Activated CD8-positive, alpha-beta T cell treated with anti-CD3 and anti-CD28 coated beads for 36 hours (primary cell): ENCODE results near the gene ATXN1. TPM values are rescaled to one million over a fixed set of nuclear protein-coding genes. Genes with fewer than 3 reads are reported as not detected.

Experiments
- ATAC-seq: fragments of 200-7000 bp; cut with Tn5 transposase; one replicate; pipeline ENCODE4 v1.10.0; 2021; ENCODE audit warnings: mild to moderate bottlenecking, moderate library complexity
- CTCF ChIA-PET: fragments of 350-600 bp; sonication (Branson Sonifier 250); formaldehyde crosslinking; loops from one replicate; lab custom pipeline; 2021; ENCODE audit warnings: antibody characterized with exemption; lab: Charles Lee
- POLR2A ChIA-PET: fragments of 350-600 bp; sonication (Branson Sonifier 250); formaldehyde crosslinking; loops from one replicate; lab custom pipeline; 2021; ENCODE audit warnings: antibody characterized with exemption; lab: Charles Lee
- DNase-seq: peaks from one replicate; pipeline ENCODE4 v3.0.0-alpha.2; 2020
- H3K27ac Mint-ChIP-seq: one replicate; pipeline ENCODE4 v1.8.0; 2021; ENCODE audit warnings: mild to moderate bottlenecking, mixed read lengths
- H3K27me3 Mint-ChIP-seq: one replicate; pipeline ENCODE4 v1.8.0; 2021; ENCODE audit warnings: mixed read lengths
- H3K36me3 Mint-ChIP-seq: one replicate; pipeline ENCODE4 v1.8.0; 2021; ENCODE audit warnings: low read depth, mixed read lengths
- H3K4me1 Mint-ChIP-seq: one replicate; pipeline ENCODE4 v1.8.0; 2021; ENCODE audit warnings: low read depth, mixed read lengths
- H3K4me3 Mint-ChIP-seq: one replicate; pipeline ENCODE4 v1.8.0; 2021; ENCODE audit warnings: mild to moderate bottlenecking, moderate library complexity, mixed read lengths
- H3K9me3 Mint-ChIP-seq: one replicate; pipeline ENCODE4 v1.8.0; 2021; ENCODE audit warnings: mixed read lengths
- intact Hi-C: fragments of 100-400 bp; cut with micrococcal nuclease; formaldehyde crosslinking; loops from one replicate; pipeline ENCODE4 v1.10.0; 2022
- total RNA-seq, 2 experiments: library from RNA; stranded (reverse); gene quantifications; one replicate each; pipeline ENCODE4 v1.2.3, GENCODE V29; 2021
- TF ChIP-seq, protein P1 (sequence below): fragments of 200-600 bp; IDR thresholded peaks from one replicate; pipeline ENCODE4 v1.8.0; 2022; ENCODE audit warnings: antibody characterized with exemption, mild to moderate bottlenecking

ATXN1 gene
- total RNA-seq, 2 experiments from 2014 or later: 35.4 to 40.8 TPM

GRCh38 chr6:16430391-16431089 is 330.7 kb downstream of the ATXN1 start:
- H3K4me1 Mint-ChIP-seq: peaks cover 38% of the 10 kb centered on the region
- DNase-seq (no peak), ATAC-seq (no peak)
- no peaks in the 10 kb centered on the region for H3K27me3 Mint-ChIP-seq
- ChIA-PET CTCF (no interaction called here), POLR2A (no interaction called here)
- H3K27ac Mint-ChIP-seq: no peak overlapping the region
- H3K36me3 Mint-ChIP-seq: peaks cover 34% of the 10 kb centered on the region
- peaks cover 2% of the 10 kb centered on the region for H3K9me3 Mint-ChIP-seq
- no peak overlapping the region for H3K4me3 Mint-ChIP-seq
- TF ChIP-seq, protein P1, sequence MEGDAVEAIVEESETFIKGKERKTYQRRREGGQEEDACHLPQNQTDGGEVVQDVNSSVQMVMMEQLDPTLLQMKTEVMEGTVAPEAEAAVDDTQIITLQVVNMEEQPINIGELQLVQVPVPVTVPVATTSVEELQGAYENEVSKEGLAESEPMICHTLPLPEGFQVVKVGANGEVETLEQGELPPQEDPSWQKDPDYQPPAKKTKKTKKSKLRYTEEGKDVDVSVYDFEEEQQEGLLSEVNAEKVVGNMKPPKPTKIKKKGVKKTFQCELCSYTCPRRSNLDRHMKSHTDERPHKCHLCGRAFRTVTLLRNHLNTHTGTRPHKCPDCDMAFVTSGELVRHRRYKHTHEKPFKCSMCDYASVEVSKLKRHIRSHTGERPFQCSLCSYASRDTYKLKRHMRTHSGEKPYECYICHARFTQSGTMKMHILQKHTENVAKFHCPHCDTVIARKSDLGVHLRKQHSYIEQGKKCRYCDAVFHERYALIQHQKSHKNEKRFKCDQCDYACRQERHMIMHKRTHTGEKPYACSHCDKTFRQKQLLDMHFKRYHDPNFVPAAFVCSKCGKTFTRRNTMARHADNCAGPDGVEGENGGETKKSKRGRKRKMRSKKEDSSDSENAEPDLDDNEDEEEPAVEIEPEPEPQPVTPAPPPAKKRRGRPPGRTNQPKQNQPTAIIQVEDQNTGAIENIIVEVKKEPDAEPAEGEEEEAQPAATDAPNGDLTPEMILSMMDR: no peak
- intact Hi-C loops: no loop called here

GRCh38 chr6:16429669-16430068 is 331.6 kb downstream of the ATXN1 start:
- no peak overlapping the region for H3K27ac Mint-ChIP-seq
- peaks cover 29% of the 10 kb centered on the region for H3K4me1 Mint-ChIP-seq
- H3K36me3 Mint-ChIP-seq: peaks cover 26% of the 10 kb centered on the region
- POLR2A ChIA-PET: no interaction called here
- ATAC-seq (no peak), DNase-seq (no peak)
- TF ChIP-seq, protein P1: no peak
- CTCF ChIA-PET: interaction anchor here (0.6 kb wide), 1 partner anchor 110 kb away, joined by 3 read pairs; no protein-coding TSS in a partner anchor
- H3K9me3 Mint-ChIP-seq: no peaks in the 10 kb centered on the region
- no peak overlapping the region for H3K4me3 Mint-ChIP-seq
- no peaks in the 10 kb centered on the region for H3K27me3 Mint-ChIP-seq
- intact Hi-C loops: no loop called here

- no peaks in the 10 kb centered on the region for H3K9me3 Mint-ChIP-seq
- DNase-seq (no peak), ATAC-seq (no peak)
- H3K27ac Mint-ChIP-seq: no peak overlapping the region
- H3K27me3 Mint-ChIP-seq: no peaks in the 10 kb centered on the region
- ChIA-PET POLR2A (interaction anchor here (0.6 kb wide), 1 partner anchor 147 kb away, joined by 3 read pairs; no protein-coding TSS in a partner anchor), CTCF (interaction anchor here (1.5 kb wide), 1 partner anchor 11 kb away, joined by 3 read pairs; no protein-coding TSS in a partner anchor)
- H3K36me3 Mint-ChIP-seq: peaks cover 17% of the 10 kb centered on the region
- H3K4me1 Mint-ChIP-seq: peaks cover 21% of the 10 kb centered on the region
- TF ChIP-seq, protein P1: no peak
- no peak overlapping the region for H3K4me3 Mint-ChIP-seq
- intact Hi-C loops: no loop called here
These were observed 334.1 kb downstream of the ATXN1 start for GRCh38 chr6:16427124-16427523.

- POLR2A ChIA-PET: no interaction called here
- Mint-ChIP-seq H3K27ac (peak overlapping the region; percentile 14), H3K4me3 (no peak overlapping the region), H3K27me3 (no peaks in the 10 kb centered on the region), H3K4me1 (peaks cover 25% of the 10 kb centered on the region), H3K9me3 (no peaks in the 10 kb centered on the region), H3K36me3 (peaks cover 14% of the 10 kb centered on the region)
- no peak for DNase-seq
- CTCF ChIA-PET: interaction anchor here (1.5 kb wide), 2 partner anchors 12 to 17 kb away, joined by 3 read pairs; no protein-coding TSS in a partner anchor
- ATAC-seq: no peak
- TF ChIP-seq, protein P1: no peak
- intact Hi-C loops: no loop called here
These were observed 335.2 kb downstream of the ATXN1 start for GRCh38 chr6:16425881-16426615.
